Glomerular endothelial cell (primary cell): Measurements from ENCODE around the gene SMCHD1. TPM values are rescaled to one million over a fixed set of nuclear protein-coding genes. Genes with fewer than 3 reads are reported as not detected.
"Not testable (repeated sequence)": the region's sequence is repeated elsewhere in the genome, so short reads cannot be mapped to it uniquely, and the experiment has no call there.

Experiments
- DNase-seq: peaks from one replicate; pipeline ENCODE4 v3.0.0-alpha.2; 2011; ENCODE audit warnings: low read depth, low spot score; ENCODE audit errors: extremely low read depth
- total RNA-seq: library from RNA; depleted of rRNA; stranded (reverse); fragments of >200 nt; gene quantifications from 2 replicates; pipeline ENCODE4 v1.2.3, GENCODE V29; 2015

The SMCHD1 gene
- total RNA-seq, 1 donor from 2014 or later, result 34.5 TPM

DNA sequence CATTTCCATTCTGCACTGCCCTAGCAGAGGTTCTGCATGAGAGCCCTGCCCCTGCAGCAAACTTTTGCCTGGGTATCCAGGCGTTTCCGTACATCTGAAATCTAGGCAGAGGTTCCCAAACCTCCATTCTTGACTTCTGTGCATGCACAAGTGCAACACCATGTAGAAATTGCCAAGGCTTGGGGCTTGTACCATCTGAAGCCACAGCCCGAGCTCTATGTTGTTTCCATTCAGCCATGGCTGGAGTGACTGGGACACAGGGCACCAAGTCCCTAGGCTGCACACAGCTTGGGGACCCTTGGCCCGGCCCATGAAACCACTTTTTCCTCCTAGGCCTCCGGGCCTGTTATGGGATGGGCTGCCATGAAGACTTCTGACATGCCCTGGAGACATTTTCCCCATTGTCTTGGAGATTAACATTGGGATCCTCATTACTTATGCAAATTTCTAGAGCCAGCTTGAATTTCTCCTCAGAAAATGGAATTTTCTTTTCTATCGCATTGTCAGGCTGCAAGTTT lies 154.2 kb downstream of the SMCHD1 start:
- not testable (repeated sequence) for DNase-seq

DNA sequence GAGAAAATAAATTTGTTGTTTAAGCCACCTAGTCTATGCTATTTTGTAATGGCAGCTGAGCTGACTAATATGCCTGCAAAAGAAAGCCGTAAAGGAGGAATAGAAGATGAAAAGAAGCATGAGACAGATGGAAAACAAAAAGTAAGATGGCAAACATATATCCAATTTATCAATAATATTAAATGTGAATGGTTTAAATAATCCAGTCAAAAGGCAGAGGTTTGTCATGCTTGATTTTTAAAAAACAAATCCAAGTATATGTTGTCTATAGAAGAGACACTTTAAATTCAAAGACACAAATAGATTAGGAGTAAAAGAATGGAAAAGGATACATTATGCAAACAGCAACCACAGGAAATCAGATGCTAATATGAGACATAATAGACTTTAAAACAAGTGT lies 155.9 kb downstream of the SMCHD1 start:
- DNase-seq, result no peak

DNA sequence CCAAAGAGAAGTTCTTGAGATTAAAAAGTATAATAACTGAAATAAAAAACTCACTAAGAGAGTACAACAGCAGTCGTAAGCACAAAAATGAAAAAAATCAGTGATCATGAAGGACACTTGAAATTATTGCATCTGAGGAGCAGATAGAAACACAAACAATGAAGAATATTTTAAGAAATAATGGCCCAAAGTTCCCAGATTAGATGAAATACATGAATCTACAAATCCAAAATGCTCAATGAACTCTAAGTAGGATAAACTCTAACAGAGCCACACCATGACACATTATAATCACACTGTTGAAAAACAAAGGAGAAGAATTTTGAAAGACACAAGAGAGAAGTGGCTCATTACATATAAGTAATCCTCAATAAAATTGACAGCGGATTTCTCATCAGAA lies 159.4 kb downstream of the SMCHD1 start:
- no peak for DNase-seq

DNA sequence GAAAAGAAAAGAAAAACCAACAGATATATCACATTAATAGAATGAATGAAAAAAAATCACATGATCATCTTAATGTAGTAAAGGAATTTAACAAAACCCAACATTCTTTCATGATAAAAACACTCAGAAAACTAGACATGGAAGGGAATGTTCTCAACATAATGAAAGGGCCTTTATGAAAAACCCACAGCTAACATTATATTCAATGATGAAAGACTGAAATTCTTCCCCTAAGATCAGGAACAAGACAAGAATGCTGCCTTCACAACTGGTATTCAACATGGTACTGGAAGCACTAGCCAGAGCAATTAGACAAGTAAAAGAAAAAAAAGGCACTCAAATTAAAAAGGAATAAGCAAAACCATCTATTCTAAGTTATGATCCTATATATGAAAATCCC lies 162.8 kb downstream of the SMCHD1 start:
- DNase-seq, result no peak

DNA sequence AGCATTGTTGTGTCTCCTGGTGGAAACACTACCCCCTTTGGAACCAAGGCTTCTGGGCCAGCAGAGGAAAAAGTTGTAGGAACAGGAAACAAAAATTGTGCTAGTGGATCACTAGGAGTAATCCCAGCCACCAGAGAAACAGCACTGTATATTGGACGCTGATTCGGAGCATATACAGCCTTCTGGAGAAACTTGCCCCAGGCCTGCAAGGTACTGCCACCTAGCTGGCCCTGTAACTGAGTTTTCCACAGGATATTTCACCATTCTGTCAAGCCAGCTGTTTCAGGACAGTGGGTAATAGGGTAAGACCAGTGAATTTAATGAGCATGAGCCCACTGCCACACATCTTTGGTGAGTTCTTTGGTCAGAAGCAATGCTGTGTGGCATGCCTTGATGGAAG lies 166.2 kb downstream of the SMCHD1 start:
- no peak for DNase-seq

DNA sequence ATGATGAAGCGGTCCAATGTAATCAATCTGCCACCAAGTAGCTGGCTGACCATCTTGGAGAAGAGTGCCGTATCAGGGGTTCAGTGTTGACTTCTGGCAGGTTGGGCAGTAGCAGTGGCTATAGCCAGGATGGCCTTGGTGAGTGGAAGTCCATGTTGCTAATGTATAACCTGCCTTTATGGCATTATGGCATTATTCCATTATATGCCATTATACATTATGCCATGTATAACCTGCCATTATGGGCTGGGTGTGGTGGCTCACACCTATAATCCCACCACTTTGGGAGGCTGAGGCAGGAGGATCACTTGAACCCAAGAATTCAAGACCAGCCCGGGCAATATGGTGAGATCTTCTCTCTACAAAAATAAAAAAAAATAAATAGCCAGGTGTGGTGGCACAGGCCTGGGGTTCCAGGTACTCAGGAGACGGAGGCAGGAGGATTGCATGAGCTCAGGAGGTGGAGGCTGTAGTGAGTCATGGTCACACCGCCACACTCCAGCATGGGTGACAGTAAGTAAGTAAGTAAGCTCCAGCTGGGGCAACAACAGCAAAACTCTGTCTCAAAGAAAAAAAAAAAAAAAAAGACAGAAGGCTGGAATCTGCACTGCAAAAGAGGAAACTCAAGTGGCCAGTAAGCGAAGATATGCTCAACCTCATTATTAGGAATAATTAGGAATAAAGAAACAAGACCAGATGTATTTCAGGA lies 166.8 kb downstream of the SMCHD1 start:
- DNase-seq, result no peak

DNA sequence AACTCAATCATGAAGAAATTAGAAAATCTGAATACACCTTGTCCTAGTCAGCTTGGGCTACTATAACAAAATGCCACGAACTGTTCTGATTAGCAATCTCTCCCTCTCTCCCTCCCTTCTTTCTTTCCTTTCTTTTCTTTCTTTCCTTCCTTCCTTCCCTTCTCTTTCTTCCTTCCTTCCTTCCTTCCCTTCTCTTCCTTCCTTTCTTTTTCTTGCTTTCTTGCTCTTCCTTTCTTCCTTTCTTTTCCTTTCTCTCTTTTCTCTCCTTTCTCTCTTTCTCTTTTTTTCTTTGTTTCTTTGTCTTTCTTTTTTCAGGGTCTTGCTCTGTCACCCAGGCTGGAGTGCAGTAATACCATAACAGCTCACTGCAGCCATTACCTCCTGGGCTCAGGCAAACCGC lies 167.7 kb downstream of the SMCHD1 start:
- no peak for DNase-seq

DNA sequence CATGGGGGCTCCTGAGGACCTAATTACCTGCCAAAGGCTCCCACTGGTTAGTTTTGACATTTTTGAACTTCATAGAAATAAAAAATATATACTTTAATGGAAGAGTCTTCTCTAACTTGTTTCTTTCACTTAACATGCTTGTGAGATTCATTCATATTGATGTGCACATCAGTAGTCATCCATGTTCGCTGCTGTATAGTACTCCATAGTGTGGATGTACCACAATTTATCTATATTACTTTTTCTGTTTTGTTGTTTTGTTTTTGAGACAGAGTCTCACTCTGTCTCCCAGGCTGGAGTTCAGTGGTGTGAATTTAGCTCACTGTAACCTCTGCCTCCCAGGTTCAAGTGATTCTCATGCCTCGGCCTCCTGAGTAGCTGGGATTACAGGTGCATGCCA lies 168.4 kb downstream of the SMCHD1 start:
- DNase-seq, result no peak

DNA sequence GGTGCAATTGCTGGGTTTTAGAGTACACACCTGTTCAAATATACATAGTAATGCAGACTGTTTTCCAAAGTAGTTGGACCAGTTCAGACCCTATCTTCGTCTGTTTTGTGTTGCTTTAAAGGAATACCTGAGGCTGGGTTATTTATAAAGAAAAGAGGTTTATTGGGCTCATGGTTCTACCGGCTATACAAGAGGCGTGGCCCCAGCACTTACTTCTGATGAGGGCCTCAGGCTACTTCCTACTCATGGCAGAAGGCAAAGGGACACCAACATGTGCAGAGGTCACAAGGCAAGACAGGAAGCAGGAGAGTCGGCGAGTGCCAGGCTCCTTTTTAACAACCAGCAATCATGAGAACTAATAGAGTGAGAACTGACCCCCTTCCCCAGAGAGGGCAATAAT lies 169.3 kb downstream of the SMCHD1 start:
- DNase-seq, result no peak

DNA sequence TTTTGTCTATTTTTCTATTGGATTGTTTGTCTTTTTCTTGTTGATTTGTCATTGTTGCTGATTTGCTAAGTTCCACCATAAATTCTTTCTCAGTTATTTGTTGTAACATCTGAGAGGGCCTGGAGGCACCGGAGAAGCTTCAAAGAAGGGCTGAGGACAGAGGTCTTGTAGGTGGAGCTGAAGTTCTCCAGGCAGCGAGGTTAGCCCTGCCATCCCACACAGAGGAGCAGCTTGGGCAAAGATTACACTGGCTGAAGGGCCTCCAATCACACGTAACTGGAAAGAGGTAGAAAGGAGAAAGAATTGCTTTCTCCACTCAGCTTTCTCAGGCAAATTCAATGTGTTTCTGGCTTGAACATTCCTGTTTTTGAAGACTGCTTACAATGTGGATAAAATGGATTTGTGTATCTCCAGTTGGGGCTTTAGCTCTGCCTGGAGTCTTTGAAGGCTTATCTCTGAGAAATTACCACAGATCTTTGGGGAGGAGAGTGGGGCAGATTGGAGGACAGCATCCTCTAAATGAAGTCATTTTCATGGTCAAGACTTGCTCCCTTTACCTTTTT lies 170.2 kb downstream of the SMCHD1 start:
- DNase-seq, result no peak

DNA sequence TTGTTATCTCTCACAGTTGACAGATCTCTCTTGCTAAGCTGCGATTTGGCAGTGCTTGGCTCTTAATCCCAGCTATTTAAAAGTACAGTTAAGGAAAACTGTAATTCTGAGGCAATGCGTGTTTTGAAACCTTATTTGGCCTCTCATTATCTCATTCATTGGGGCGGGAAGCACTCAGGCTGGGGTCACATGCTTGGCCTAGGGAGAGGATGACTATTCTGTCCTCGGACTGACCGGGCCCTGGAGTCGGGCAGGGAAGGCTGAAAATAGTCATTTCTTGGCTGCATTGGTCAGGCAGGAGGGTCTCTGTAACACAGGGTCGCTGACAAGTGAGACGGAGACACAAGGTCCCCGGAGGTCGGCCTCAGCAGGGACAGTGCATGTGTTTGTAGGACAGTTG lies 171.1 kb downstream of the SMCHD1 start:
- DNase-seq, result no peak

DNA sequence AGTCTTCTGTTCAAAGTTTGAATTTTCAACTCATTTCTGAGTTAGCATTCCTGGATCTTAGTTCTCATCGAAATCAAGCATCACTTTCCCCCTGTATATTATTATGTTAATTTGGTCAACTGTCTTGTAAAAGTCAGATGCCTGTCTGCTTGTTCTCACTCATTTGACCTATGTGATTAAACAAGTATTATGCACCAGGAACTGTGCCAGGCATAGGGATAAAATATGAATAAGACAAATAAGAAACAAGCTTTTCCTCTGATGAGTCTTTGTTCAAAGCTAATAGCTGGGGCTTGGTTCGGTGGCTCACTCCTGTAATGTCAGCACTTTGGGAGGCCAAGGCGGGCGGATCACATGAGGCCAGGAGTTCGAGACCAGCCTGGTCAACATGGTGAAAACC lies 171.5 kb downstream of the SMCHD1 start:
- no peak for DNase-seq

DNA sequence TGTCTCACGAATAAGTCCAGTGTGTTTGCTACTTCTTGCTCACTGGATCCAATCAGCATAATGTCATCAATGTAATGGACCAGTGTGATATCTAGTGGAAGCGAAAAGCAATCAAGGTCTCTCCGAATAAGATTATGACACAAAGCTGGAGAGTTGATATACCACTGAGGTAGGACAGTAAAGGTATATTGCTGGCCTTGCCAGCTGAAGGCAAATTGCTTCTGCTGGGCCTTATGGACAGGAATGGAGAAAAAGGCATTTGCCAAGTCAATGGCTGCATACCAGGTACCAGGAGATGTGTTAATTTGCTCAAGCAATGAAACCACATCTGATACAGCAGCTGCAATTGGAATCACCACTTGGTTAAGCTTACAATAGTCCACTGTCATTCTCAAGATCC lies 180.6 kb downstream of the SMCHD1 start:
- DNase-seq, result not testable (repeated sequence)

DNA sequence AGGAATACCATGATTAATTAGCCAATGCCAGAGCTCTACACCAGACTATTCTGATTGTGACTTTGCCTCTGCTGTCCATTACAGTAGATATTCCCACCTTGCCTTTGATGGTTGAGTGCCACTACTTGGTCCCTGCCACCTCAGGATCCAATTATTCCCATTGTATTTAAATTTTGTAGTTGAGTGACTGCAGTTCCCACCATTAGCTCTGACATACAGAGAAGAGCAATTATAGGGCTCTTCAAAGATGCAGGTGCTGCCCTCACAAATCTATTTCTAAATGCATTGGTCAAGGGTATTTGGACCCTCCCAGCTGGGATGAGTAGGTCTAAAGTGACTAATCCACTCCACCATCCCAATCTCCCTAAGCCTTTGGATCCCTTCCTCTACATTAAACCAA lies 181.8 kb downstream of the SMCHD1 start:
- DNase-seq, result not testable (repeated sequence)

DNA sequence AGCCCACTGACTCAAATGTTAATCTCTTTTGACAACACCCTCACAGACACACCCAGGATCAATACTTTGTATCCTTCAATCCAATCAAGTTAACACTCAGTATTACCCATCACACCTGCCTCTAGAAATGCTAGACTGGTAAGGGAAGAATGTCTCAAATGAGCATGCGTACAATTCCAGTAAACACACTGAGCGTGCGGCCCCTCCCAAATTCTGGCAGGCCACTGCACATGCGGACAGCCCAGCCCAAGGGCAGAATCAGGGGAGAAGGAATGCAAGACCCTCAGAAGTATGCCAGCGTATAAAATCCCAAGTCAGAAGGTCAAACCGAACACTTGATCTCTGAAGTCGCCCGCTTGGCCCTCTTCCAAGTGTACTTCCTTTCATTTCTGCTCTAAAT lies 183.7 kb downstream of the SMCHD1 start:
- DNase-seq, result no peak

DNA sequence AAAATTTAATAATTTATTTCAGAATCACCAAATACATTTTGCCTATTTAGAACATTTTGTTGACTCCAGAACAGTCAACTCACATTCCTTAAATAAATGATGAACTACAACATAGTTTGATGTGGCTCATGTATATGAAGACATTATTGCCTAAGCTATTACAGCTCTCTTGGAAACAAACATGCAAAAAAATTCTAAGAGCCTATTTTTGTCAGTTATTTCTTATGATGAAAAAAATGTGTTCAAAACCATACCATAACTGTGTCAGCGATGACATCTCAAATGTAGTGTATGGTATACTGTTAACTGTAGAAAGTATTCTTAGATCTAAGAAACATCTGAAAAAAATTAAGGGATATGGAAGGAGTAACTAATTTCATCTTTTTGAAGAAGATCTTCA lies 185.0 kb downstream of the SMCHD1 start:
- DNase-seq, result no peak

DNA sequence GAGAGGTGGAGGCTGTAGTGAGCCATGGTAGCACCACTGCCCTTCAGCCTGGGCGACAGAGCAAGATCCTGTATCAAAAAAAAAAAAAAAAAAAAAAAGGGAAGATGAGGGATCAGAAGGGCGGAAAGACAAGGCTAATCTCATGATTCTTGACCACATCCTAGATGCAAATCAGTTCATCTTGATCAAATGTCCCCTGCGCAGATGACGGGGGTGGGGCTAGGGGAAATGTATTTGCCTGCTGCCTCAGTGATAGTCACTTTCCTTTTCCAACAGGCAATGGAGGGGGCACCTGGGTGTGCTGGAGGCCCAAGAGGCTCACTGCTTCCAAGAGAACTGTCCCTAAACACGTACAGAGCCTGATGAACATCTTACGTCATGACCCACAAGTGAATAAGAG lies 187.6 kb downstream of the SMCHD1 start:
- DNase-seq, result no peak

DNA sequence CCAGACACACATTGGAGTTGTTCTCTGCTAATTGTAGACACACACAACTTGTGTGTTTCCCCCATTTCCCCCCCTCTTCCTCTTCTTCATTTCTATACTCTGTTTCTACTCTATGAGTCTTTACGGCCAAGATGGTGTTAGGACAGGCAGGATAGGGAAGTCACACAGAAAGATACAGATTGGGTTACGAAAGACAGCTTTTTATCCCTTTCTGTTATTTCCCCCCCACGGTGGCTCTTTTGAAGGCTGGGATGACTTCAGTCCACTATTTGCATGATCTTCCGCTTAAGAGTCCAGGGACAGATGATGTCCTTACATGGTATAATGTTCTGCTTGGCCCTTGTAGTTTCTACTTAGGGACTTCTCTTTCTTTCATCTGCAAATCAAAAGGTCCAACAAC lies 189.6 kb downstream of the SMCHD1 start:
- DNase-seq, result no peak

DNA sequence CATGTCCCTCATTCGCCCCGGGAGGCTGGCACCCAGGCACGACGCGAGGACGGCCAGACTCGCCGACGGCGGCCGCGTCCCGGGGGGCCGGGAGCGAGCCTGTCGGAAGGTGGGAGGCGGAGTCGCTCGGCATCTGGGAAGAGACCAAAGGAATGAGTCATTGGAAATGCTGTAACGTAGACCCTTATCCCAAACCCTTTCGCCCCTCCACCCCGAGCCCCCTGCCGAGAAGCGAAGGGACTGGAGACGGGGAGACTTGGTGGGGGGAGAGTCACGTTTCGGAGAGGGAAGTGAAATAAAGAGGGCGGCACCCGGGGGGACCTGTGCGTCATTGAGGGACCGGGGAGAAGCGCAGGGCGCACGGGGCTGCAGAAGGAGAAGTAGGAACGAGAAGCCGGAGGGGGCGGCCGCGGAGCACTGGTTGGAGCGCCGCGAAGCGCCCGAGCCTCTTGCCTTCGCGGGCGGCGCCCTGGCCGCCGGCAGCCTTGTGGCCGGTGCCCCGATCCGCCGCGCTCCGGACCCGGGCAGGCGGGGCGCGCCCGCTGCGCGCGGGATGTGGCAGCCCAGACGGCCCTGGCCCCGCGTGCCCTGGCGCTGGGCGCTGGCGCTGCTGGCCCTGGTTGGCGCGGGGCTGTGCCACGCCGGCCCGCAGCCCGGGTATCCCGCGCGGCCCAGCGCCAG lies 191.2 kb downstream of the SMCHD1 start, which contains the start of gene EMILIN2:
Gene EMILIN2, plus strand, starts transcription at position 371 of the 681 bp plus-strand sequence. Its CDS starts 183 bp downstream, at position 554.
- DNase-seq, result no peak

DNA sequence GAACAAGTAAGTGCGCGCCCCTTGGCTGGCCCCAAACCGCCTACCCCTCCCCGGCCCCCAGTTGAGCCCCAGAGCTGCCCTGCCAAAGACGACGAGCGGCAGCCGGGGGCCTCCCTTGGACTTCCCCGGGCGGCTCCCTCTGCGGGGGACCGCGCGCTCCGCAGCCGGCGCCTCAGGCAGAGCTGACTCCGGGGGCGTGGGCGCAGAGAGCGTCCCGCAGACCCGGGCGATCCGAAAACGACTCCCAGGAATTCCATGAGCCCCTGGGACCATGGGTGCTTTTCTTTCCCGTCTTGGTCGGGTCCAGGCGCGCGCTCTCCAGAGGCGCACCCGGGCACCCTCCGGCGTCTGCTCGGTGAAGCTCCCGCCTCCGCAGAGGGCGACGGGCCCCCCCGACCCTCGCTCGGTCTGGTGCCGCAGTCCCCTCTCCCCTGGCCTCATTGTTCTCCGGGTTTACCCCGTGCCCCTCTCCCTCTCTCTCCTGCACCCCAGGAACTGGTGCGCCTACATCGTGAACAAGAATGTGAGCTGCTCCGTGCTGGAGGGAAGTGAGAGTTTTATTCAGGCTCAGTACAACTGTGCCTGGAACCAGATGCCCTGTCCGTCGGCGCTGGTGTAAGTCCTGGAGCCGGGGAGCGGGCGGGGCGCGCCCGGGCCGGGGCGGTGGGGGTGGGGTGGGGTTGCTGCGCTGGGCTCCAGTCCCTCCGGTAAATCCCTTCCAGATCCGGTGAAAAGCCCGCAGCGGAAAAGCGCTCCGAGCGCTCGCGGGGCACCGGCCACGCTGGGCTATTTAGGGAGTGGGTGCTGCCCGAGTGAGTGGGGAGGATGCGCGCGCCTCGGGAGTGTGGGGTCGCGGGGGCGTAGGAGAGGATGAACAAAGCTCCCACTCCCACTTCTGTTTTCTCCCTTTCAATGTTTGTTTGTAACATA lies 192.1 kb downstream of the SMCHD1 start:
- DNase-seq, result no peak
